Jurkat, Clone E6-1 (cell line): ENCODE measurements around the gene PGK1.
"Not testable (repeated sequence)": the region's sequence is repeated elsewhere in the genome, so short reads cannot be mapped to it uniquely, and the experiment has no call there.

Experiments used
- DNase-seq: peaks from one replicate; pipeline ENCODE4 v3.0.0-alpha.2; 2011; ENCODE audit warnings: low read depth, low spot score
- H3K4me3 ChIP-seq: 2 replicates; pipeline ENCODE4 v1.5.1; 2011; ENCODE audit warnings: mild to moderate bottlenecking, low read length, control low read depth, moderate library complexity

Gene PGK1

DNA sequence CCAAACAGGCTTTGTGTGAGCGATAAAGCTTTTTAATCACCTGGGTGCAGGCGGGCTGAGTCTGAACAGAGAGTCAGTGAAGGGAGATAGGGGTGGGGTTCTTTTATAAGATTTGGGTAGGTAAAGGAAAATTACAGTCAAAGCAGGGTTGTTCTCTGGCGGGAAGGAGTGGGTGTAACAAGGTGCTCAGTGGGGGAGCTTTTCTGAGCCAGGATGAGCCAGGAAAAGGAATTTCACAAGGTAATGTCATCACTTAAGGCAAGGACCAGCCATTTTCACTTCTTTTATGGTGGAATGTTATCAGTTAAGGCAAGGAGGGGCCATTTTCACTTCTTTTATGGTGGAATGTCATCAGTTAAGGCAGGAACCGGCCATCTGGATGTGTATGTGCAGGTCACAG lies 56.7 kb downstream of the PGK1 start:
- not testable (repeated sequence) for H3K4me3 ChIP-seq, DNase-seq

DNA sequence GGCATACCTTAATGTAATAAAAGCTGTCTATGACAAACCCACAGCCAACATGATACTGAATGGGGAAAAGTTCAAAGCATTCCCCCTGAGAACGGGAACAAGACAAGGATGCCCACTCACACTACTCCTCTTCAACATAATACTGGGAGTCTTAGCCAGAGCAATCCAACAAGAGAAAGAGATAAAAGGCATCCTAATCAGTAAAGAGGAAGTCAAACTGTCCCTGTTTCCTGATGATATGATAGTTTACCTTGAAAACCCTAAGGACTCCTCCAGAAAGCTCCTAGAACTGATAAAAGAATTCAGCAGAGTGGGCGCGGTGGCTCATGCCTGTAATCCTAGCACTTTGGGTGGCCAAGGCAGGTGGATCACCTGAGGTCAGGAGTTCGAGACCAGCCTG lies 59.1 kb downstream of the PGK1 start:
- not testable (repeated sequence) for H3K4me3 ChIP-seq, DNase-seq

DNA sequence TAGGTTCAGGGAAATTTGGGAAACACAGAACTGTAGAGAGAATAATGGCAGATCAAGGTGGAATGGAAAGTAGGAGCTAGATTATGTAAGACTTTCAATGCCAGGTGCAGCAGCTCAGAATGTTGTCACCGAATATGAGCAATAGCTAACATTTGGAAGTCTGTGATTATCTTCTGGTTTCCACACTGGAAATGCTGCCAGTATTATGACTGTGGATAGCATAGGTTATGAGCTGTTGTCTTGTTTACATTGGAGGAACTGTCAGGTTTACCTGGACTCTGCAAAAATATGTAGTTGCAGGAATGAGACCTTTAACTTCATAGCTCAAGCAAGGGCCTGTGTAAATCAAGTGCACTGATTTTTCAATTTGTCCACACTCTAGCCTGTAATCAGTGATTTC lies 61.4 kb downstream of the PGK1 start:
- DNase-seq: no peak
- no peak overlapping the region for H3K4me3 ChIP-seq

DNA sequence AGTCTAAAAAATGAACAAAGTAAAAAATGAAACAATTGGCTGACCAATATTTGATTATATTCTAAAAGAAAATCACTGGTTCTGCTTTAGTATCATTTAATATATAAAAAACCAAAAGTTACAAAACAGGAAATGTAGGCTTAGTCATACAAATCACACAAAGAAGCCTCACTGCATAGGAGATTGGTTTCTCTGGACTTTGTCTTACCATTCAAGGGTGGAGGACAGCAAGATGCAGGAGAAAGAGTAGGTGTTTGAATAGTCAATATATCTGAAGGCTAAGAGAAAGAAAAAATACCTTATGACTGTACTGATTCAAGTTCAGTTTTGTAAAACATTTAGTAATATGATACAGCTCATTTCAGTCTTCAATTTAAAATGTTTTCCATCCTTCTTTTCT lies 64.0 kb downstream of the PGK1 start:
- no peak overlapping the region for H3K4me3 ChIP-seq
- no peak for DNase-seq
